Measurements from ENCODE around the gene KBTBD12.
"Not testable (repeated sequence)": the region's sequence is repeated elsewhere in the genome, so short reads cannot be mapped to it uniquely, and the experiment has no call there.

Gene KBTBD12, protein sequence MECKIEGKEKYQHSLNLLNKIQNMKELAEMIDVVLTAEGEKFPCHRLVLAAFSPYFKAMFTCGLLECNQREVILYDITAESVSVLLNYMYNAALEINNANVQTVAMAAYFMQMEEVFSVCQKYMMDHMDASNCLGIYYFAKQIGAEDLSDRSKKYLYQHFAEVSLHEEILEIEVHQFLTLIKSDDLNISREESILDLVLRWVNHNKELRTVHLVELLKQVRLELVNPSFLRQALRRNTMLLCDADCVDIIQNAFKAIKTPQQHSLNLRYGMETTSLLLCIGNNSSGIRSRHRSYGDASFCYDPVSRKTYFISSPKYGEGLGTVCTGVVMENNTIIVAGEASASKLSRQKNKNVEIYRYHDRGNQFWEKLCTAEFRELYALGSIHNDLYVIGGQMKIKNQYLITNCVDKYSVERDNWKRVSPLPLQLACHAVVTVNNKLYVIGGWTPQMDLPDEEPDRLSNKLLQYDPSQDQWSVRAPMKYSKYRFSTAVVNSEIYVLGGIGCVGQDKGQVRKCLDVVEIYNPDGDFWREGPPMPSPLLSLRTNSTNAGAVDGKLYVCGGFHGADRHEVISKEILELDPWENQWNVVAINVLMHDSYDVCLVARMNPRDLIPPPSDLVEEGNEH

DNA sequence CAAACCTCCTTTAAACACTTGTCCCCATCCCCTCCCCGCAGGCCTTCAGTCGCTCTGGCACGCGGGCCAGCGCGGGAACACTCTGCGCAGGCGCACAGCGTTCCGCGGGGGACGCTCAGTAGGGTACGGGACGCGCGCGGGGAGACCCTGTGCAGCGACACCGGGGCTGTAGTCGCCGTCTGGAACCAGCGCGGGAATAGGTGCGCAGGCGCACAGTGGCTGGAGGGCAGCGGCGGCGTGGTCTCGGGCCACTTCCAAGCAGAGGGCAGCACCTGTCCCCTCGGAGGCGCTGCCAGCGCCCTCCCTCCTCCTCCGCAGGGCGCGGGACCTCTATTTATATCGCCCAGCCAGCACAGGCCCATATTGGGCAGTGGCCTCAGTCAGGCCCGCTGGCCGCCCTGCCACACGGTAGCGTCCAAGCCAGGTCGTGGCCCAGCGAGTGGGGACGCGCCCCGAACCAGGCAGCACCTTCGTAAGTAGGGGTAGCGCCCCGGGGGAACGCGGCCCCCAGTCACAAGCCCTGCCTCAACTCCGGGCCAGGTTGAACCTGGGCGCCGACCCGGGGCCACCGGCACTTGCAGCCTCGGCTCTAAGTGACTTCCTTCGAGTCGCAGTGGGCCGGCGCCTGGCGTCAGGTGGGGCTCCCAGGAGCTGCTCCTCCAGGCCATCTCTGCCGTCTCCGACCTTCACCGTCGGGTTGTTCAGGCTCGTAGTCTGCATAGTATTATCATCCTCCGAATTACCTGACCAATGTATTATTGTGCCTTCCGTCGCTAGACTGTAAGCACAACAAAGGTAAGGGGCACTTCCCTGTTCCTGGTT, at the start of gene KBTBD12:
Gene KBTBD12, plus strand, starts transcription at position 118 of the 822 bp plus-strand sequence. CDS start 7,830 bp downstream, outside the sequence.
- no peak for DNase-seq (ENCODE audit: low spot score)

DNA sequence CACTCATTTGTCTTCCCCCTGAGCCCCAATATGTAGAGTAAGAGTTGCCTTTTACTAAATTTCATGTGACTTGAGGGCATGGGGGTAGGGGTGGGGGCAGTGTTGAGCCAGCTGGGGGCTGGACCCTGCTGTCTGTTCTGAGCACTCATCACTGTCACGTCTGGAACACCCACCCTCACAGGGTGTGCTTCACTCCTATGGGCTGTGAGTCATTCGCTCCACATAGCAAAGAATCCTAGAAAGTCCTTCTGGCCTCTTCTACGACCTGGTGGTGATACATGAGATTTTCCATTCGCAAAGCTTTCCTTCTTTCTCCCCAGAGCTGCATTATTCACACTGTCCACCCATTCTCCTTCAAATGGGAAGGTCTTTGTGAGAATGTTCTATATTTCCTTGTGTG, 49.1 kb upstream of the KBTBD12 start:
- peak; percentile 42 for DNase-seq (ENCODE audit: low spot score)

DNA sequence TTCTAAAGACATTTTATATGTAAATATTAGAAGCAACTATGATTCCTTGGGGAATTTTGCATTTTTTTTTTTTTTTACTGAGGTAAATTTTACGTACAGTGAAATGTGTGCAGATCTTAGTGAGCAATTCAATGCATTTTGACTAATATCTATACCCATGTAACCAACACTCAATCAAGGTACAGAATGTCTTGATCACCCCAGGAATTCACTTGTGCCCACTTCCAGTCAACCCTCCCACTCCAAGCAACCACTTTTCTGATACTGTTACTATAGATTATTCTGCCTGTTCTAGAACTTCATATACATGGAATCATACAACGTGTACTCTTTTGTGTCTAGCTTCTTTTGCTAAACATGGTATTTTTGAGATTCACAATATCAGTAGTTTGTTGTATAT, 47.6 kb upstream of the KBTBD12 start:
- no peak for DNase-seq (ENCODE audit: low spot score)

DNA sequence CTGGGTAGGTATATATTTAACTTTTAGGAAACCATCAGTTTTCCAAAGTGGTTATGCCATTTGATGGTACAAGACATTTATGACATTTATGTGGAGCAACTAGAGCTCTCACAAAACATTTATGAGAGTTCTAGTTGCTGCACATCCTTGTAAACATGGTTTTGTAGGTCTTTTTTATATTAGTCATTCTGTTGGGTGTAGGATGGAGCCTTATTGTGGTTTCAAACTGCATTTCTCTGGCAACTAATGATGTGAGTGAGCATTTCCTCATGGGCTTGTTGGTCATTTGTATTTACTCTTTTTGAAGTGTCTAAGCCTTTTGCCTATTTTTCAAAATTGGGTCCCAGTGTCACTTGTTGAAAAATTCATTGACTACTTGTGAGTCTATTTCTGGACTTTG, 47.0 kb upstream of the KBTBD12 start:
- DNase-seq (ENCODE audit: low spot score): no peak

DNA sequence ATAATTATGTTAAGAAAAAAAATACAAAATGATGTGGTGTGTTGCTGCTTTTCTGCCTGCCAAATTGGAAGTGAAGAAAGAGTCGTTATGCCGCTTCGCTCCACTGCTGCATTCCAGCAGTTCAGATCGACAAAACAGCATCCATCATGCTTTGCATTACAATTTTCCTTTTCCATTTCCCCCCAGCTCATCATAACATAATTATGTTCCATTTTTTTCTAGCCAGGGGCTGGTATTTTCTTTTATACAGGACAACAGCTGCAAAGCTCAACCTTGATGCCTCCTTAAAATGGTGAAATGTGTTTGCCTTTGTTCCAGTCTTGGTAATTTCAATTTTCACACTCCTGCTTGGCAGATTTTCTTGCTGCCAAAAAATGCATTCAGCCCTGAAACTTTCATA, 44.9 kb upstream of the KBTBD12 start:
- no peak for DNase-seq (ENCODE audit: low spot score)

DNA sequence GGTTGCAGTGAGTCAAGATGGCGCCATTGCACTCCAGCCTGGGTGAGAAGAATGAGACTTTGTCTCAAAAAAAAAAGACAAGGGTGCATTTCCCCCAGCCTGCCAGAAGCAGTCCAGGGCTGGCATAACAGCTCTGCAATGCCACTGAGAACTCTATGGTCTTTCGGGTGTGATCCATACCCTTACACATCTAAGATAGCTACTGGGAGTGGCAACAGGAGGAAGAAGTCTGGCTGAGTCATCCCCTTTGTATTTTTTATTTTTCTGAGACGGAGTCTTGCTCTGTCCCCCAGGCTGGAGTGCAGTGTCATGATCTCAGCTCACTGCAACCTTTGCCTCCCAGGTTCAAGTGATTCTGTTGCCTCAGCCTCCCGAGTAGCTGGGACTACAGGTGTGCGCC, 40.9 kb upstream of the KBTBD12 start:
- not testable (repeated sequence) for DNase-seq (ENCODE audit: low spot score)

DNA sequence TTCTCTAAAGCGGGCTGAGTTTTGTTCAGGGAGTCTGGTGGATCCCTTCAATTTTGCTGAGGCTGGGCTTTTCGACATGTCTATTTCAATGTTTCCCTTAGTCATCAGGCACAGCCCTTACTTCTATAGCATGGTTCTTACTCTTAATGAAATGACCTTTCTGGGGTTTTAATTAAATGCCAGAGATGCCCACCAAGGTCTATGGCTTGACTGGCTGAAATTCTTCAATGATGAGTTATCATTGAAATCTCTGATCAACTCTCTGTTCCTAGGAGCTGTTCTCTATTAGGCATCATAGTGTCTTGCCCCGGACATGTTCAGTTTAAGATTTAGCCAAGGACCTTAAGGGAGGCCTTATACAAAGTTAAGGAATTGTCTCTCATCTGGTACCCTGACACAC, 33.4 kb upstream of the KBTBD12 start:
- DNase-seq (ENCODE audit: low spot score): no peak

DNA sequence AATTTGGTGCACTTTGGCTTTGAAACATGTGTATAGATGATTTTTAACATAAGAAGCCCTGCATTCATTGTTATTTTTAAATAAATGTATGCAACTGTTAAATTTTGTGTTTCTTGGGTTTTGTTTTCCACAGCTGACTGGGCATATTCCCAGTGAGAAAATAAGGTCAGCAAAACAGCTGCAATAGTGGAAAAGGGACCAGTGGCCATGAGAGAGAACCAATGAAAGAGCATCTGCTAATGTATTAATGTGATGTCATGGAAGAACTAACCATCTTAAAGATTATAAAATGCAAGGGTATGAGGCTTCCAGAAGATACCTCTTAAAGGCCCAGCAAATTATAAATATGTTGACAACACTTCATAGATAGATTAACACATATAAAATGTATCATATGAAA, 31.0 kb upstream of the KBTBD12 start:
- DNase-seq (ENCODE audit: low spot score): no peak

DNA sequence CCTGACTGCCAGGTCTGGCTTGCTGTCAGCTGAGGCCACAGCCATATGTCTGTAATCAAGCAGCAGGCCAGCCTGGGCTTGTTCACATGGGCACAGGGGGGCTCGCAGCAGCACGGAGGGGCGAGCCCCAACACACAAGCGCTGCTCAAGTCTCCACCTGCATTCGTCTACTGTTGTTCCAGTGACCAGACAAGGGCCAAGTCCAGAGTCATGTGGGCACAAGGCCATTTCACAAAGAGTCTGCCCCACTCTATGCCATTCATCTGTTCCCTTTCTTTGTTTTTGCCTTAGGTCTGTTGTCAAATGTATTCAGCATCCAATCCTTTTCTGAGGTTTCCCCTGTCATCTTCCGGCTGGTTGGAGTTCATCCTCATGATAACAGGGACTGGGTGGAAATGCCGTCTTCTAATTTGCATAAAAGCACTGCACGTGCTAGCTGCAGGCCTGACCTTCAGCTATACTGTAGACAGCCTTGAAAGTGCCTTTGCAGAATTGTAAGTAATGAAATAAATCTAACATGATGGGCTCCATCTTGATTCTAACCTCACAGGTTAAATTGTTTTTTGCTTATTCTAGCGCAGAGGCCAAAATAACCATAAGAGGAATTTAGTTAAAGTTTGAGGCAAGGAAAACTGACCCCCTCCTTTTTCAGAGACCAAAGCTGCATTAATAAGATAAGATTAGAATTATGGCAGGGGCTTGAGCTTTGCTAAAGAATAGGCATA, 28.6 kb upstream of the KBTBD12 start:
- DNase-seq (ENCODE audit: low spot score): no peak

DNA sequence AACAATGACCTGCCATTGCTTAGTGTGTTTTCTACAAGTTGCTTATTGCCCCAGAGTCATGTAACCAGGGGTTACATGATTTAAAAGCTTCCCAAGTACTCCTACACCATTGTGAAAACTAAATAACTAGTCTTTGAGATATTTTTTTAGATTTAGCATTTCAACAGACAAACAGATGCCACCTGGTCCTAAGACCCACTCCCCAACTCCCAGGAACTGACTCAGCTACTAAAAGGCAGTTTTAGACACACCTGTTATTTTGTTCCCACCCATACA, 28.1 kb upstream of the KBTBD12 start:
- no peak for DNase-seq (ENCODE audit: low spot score)

DNA sequence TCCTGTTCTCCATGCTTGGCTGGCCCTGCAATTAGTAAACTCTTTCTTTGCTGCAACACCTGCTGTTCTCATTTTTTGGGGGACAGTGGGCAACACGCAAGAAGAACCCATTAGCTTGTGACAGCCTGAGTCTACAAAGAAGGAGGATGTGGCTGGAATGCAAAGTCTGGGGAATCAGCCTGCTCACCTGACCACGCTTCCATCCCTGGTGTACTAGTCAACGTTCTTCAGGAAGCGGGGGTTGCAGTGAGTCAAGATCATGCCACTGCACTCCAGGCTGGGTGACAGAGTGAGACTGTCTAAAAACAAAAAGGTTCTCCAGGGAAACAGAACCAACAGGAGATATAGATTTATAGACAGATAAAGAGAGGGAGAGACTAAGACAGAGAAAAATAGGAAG, 27.7 kb upstream of the KBTBD12 start:
- DNase-seq (ENCODE audit: low spot score): peak; percentile 32

DNA sequence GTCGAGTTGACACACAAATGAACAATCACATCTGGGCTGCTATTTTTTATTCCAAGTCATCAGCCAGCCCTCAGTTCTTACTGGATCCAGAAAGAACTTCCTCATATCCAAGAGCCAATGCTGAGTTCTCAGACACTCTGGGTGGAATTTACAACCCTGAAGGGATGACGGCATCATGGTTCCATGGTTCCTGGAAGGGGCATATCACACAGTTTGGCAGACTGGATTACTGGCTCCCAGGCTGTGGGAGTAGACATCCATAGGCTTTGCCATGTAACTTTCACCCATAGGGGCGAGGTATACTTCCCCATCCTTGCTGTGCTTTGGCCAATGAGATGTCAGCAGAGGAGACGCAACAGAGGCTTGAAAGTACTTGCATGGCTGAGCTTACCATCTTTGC, 26.9 kb upstream of the KBTBD12 start:
- DNase-seq (ENCODE audit: low spot score): no peak

DNA sequence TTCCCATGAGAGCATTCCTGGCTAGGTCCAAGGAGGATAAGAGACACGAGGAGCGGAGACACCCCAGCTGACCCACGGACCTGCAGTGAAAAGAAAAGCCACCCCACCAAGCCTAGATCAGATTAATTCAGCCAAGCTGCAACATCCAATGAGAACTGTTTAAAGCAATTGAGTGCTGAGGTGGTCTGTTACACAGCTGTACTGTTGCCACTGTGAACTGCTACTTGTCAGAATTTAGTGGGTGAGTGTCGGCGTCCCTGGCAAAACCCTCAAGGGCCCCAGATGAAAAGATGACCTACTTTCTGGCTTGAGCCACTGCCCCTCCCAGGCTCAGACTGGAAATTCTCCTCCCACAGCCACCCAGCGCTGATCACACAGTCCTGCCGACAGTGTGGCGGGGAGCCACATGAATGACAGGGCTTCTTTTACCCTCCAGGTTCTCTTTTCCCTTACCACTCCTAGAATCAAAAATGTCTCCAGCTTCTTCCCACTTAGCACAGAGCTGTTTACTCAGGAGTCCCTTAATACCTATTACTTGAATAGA, 26.4 kb upstream of the KBTBD12 start:
- no peak for DNase-seq (ENCODE audit: low spot score)

DNA sequence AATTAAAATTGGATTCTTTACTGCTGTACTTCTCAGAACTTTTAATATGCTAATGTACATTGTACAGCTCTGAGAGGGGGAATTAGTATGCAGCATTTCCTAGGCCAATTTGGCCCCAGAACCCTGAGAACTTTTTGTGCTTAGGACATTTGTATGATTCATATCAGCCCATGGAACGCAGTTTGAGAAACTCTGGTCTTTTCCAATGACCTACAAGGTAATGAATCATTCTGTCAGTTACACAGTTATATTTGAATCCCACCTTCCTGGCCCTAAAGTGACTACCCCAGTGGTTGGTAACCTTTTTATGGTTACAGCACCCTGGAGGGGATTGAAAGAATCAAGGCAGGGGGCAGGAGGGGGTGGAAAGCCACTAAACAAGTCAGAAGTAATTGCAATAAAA, 25.6 kb upstream of the KBTBD12 start:
- no peak for DNase-seq (ENCODE audit: low spot score)

DNA sequence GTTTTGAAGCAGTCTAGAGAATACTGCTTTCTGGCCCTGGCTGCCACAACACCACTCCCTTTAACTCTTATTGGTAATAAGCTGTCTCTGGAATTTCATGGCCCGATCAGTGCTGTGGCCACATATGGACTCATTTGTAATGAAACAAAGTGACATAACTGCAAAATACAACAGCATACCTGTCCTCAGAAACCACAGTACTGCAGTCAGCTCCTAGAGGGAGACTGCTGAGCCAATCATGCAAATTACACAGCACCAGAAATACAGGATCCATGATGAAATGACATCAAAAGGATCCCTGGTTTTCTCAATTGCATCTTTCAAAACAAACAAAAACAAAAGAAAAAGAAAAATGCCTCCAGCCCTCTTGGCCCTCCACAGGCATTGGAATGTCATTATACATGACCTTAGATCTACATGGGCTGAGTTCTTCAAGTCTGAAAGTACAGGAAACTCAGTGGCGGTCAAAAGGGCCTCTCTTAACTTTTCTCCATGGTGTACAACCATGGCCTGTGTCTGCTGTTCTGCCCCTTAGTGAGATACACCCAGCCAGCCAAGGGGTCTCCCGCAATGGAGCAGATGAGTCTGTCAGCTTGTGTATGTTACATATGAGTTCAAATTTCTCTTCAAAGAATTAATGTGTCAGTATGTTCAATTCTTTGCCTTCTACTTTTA, 24.9 kb upstream of the KBTBD12 start:
- no peak for DNase-seq (ENCODE audit: low spot score)

DNA sequence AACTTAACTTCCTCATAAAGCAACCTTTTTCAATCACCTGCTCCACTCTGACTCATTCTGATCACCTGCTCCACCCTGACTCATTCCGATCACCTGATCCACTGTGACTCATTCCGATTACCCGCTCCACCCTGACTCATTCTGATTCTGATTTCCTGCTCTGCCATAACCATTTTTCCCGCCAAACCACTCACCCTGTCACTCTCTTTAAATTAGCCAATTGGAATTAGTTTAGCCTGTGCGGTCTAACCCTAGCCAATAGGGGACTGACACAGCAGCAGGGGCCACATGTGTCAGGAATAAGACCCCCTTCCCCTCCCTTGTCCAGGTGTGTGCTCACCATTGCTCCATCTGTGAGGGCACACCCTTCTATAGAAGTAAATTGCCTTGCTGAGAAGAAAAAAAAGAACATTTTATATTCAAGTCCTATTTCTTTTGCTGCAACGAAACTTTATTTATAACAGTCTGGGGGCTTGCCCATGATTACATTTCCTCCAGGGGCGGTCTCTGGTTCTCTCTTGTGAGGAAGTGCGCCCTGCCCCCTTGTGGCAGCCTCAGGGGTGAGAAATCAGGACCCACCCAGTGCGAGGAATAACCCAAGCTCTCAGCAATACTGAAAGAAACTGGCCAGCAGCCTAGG, 24.3 kb upstream of the KBTBD12 start:
- DNase-seq (ENCODE audit: low spot score): not testable (repeated sequence)

DNA sequence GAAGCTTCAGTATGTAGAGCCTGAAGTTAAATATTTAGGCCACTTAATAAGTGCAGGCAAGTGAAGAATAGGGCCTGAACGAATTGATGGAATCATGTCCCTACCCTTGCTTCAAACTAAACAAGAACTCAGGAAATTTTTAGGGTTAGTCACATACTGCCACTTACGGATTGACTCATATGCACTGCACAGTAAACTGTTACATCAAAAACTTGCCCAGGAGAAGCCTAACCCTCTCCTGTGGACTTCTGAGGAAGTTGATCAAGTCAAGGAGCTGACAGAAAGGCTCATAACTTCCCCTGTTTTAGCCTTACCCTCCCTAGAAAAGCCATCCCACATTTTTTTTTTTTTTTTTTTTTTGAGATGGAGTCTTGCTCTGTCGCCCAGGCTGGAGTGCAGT, 20.6 kb upstream of the KBTBD12 start:
- no peak for DNase-seq (ENCODE audit: low spot score)

DNA sequence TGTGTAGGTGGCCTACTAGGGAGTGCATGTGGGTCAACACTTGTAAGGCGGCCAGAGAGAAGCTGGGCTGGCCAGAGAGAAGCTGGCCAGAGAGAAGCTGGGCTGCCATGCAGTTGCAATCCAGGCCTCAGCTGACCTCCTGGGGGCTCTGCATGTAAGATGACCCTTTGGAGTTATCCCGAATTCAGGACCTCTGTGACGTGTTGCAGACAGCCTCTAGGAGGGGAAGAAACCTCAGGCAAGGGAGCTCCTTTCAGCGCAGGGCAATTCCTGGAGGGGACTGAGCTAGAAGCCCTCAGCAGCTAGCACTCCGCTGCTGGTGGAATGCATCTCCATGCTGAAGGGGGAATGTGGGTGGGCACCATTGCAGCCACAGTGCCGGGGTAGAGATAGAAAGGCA, 15.8 kb upstream of the KBTBD12 start:
- no peak for DNase-seq (ENCODE audit: low spot score)

DNA sequence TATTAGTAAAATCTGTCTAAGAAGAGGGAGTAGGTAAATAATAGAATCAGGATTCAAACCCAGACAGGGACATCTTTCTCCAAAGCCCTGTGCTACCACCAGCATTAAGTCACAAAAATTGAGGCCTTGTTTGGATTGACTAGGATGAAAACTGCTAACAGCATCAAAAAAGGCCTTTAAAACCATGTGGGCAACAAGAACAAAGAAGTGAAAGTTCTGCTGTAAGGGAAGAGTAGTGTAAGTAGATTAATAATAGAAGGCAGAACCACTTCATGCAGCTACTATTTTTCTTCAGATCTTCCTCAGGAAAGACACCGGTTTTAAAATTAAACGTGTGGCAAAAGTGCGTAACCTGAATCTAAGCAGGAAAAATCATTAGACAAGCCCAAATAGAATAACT, 15.3 kb upstream of the KBTBD12 start:
- DNase-seq (ENCODE audit: low spot score): no peak

DNA sequence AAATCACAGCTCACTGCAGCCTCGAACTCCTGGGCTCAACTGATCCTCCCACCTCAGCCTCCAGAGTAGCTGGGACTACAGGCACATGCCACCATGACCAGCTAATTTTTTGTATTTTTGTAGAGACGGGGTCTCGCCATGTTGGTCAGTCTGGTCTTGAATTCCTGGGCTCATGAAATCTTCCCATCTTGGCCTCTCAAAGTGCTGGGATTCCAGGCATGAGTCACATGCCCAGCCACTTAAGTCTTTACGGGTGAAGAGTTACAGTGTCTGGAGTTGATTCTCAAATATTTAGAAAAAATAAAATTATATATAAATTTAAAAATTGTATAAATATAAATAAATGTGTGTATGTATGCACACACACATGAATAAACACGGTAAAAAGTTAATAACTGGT, 14.5 kb upstream of the KBTBD12 start:
- DNase-seq (ENCODE audit: low spot score): no peak

DNA sequence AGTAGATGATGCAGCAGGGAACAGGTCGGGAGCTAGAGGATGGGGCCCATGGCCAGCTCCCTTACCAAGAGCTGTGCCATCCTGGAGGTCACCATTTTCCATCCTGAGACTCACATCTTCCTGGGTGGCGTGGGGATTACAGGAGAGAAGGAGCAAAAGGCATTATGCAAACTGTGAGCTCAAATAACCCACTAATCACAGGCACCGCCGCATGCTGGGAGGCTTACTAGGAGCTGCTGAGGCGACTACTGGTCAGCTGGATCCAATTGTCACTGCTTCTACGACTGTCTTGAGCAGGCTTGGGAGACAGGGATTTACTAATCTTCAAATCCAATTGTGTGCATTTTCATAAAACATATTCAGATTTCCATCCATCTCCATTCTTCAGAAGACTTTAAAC, 12.5 kb upstream of the KBTBD12 start:
- no peak for DNase-seq (ENCODE audit: low spot score)

All from COLO829 (cell line).